Stimulated activated CD8-positive, alpha-beta memory T cell treated with anti-CD3 and anti-CD28 coated beads, Interleukin-4, amount 100 ng/mL, for 24 hours (primary cell): Measurements from ENCODE around the gene UBAP1L.
"Not testable (repeated sequence)": the region's sequence is repeated elsewhere in the genome, so short reads cannot be mapped to it uniquely, and the experiment has no call there.

Experiments used
- DNase-seq: peaks from one replicate; pipeline ENCODE4 v3.0.0-alpha.2; 2020; ENCODE audit warnings: low read depth

UBAP1L gene

GRCh38 chr15:65115086-65115485 is at the start of gene UBAP1L:
Gene UBAP1L, minus strand, starts transcription at chr15:65115200. Its CDS starts 8,985 bp downstream, at chr15:65106215.
- no peak for DNase-seq

- DNase-seq: no peak
Observed at GRCh38 chr15:65164139-65164538, 49.1 kb upstream of the UBAP1L start.

- no peak for DNase-seq
Observed at GRCh38 chr15:65163041-65163440, 48.0 kb upstream of the UBAP1L start.

GRCh38 chr15:65156692-65157091 is 41.7 kb upstream of the UBAP1L start:
- DNase-seq: no peak

- no peak for DNase-seq
Observed at GRCh38 chr15:65154720-65155119, 39.7 kb upstream of the UBAP1L start.

- no peak for DNase-seq
Observed at GRCh38 chr15:65147902-65148301, 32.9 kb upstream of the UBAP1L start.

GRCh38 chr15:65146438-65146837 is 31.4 kb upstream of the UBAP1L start:
- no peak for DNase-seq

GRCh38 chr15:65138631-65139030 is 23.6 kb upstream of the UBAP1L start:
- not testable (repeated sequence) for DNase-seq

GRCh38 chr15:65137893-65138292 is 22.9 kb upstream of the UBAP1L start:
- DNase-seq: not testable (repeated sequence)

- DNase-seq: not testable (repeated sequence)
Observed at GRCh38 chr15:65137089-65137488, 22.1 kb upstream of the UBAP1L start.

GRCh38 chr15:65134538-65134937 is 19.5 kb upstream of the UBAP1L start:
- no peak for DNase-seq

GRCh38 chr15:65133548-65134200 is 18.7 kb upstream of the UBAP1L start, which contains the start of gene PDCD7:
Gene PDCD7, minus strand, starts transcription at chr15:65133808. Its CDS starts 27 bp downstream, at chr15:65133781.
- DNase-seq: peak; percentile 75

- peak; percentile 5 for DNase-seq
Observed at GRCh38 chr15:65132878-65133547, 18.0 kb upstream of the UBAP1L start.

- no peak for DNase-seq
Observed at GRCh38 chr15:65130941-65131340, 15.9 kb upstream of the UBAP1L start.

GRCh38 chr15:65115542-65115941 is 542 bp upstream of the UBAP1L start:
- no peak for DNase-seq

GRCh38 chr15:65110676-65111292 is 4.2 kb downstream of the UBAP1L start:
- no peak for DNase-seq

GRCh38 chr15:65106011-65106590 is 8.9 kb downstream of the UBAP1L start:
- no peak for DNase-seq

GRCh38 chr15:65105038-65105437 is 10.0 kb downstream of the UBAP1L start:
- DNase-seq: no peak

GRCh38 chr15:65102912-65103311 is 12.1 kb downstream of the UBAP1L start:
- no peak for DNase-seq

GRCh38 chr15:65101891-65102708 is 12.9 kb downstream of the UBAP1L start:
- DNase-seq: no peak

GRCh38 chr15:65101411-65101890 is 13.5 kb downstream of the UBAP1L start:
- peak; percentile 22 for DNase-seq

GRCh38 chr15:65100442-65100841 is 14.6 kb downstream of the UBAP1L start:
- no peak for DNase-seq
